WTC11 (cell line): Measurements from ENCODE around the gene RSPH10B2. TPM values are rescaled to one million over a fixed set of nuclear protein-coding genes. Genes with fewer than 3 reads are reported as not detected.
A peak's percentile ranks its signal among the peaks of the same experiment; 100 is the strongest.

ENCODE experiments used
- ATAC-seq: fragments of 200-7000 bp; cut with Tn5 transposase; 2 replicates; pipeline ENCODE4 v1.10.0; 2021; ENCODE audit warnings: mild to moderate bottlenecking, moderate library complexity
- CTCF ChIA-PET: fragments of 300-600 bp; sonication (Branson Sonifier 250); formaldehyde crosslinking; loops from one replicate; lab custom pipeline; 2021; ENCODE audit warnings: antibody characterized with exemption; lab: Charles Lee
- POLR2A ChIA-PET: fragments of 350-600 bp; sonication (Branson Sonifier 250); formaldehyde crosslinking; loops from one replicate; lab custom pipeline; 2021; ENCODE audit warnings: antibody characterized with exemption; lab: Charles Lee
- DNase-seq: peaks from one replicate; pipeline ENCODE4 v3.0.0; 2021; ENCODE audit warnings: low spot score
- H3K27ac Mint-ChIP-seq: 2 replicates; pipeline ENCODE4 v1.8.0; 2021; ENCODE audit warnings: mixed read lengths
- H3K27me3 Mint-ChIP-seq: 2 replicates; pipeline ENCODE4 v1.8.0; 2021; ENCODE audit warnings: low read depth, mild to moderate bottlenecking, moderate library complexity, mixed read lengths
- H3K36me3 Mint-ChIP-seq: 2 replicates; pipeline ENCODE4 v1.8.0; 2021; ENCODE audit warnings: mixed read lengths
- H3K4me1 Mint-ChIP-seq: 2 replicates; pipeline ENCODE4 v1.8.0; 2022; ENCODE audit warnings: mixed read lengths
- H3K4me3 Mint-ChIP-seq: 2 replicates; pipeline ENCODE4 v1.8.0; 2021; ENCODE audit warnings: mild to moderate bottlenecking, moderate library complexity, mixed read lengths
- H3K9me3 Mint-ChIP-seq: 2 replicates; pipeline ENCODE4 v1.8.0; 2021; ENCODE audit warnings: mixed read lengths
- CREM ChIP-seq: sonication (generic); formaldehyde crosslinking; IDR thresholded peaks from 2 replicates; pipeline ENCODE4 v1.8.1; 2022; ENCODE audit warnings: mild to moderate bottlenecking, missing genetic modification reagents, moderate library complexity
- E2F4 ChIP-seq: sonication (generic); formaldehyde crosslinking; IDR thresholded peaks from 2 replicates; pipeline ENCODE4 v1.8.1; 2022; ENCODE audit warnings: low read depth, mild to moderate bottlenecking, moderate library complexity, missing genetic modification reagents, borderline replicate concordance
- EMX1 ChIP-seq: fragments of 250-450 bp; sonication (Bioruptor Pico); IDR thresholded peaks from 2 replicates; pipeline ENCODE4 v1.8.0; 2021; ENCODE audit warnings: mild to moderate bottlenecking
- ETV6 ChIP-seq: sonication (generic); formaldehyde crosslinking; IDR thresholded peaks from 2 replicates; pipeline ENCODE4 v1.8.1; 2022; ENCODE audit warnings: mild to moderate bottlenecking, missing genetic modification reagents
- FOXK1 ChIP-seq: sonication (generic); formaldehyde crosslinking; IDR thresholded peaks from 2 replicates; pipeline ENCODE4 v1.8.0; 2022; ENCODE audit warnings: mild to moderate bottlenecking, moderate library complexity, missing genetic modification reagents
- GABPB1 ChIP-seq: sonication (generic); formaldehyde crosslinking; IDR thresholded peaks from 2 replicates; pipeline ENCODE4 v1.8.1; 2023; ENCODE audit warnings: mild to moderate bottlenecking, missing genetic modification reagents
- HMGA2 ChIP-seq: fragments of 250-450 bp; sonication (Bioruptor Pico); IDR thresholded peaks from 2 replicates; pipeline ENCODE4 v1.4.0; 2021; ENCODE audit warnings: mild to moderate bottlenecking, moderate library complexity
- IRF1 ChIP-seq: sonication (generic); formaldehyde crosslinking; IDR thresholded peaks from 2 replicates; pipeline ENCODE4 v1.8.0; 2023; ENCODE audit warnings: missing genetic modification reagents
- IRF2 ChIP-seq: sonication (generic); formaldehyde crosslinking; IDR thresholded peaks from 2 replicates; pipeline ENCODE4 v1.8.0; 2022; ENCODE audit warnings: low read depth, missing genetic modification reagents, borderline replicate concordance
- MAX ChIP-seq: sonication (generic); formaldehyde crosslinking; IDR thresholded peaks from 2 replicates; pipeline ENCODE4 v1.8.0; 2022; ENCODE audit warnings: mild to moderate bottlenecking, missing genetic modification reagents
- MYBL2 ChIP-seq: sonication (generic); formaldehyde crosslinking; IDR thresholded peaks from 2 replicates; pipeline ENCODE4 v1.8.1; 2023; ENCODE audit warnings: mild to moderate bottlenecking, moderate library complexity, missing genetic modification reagents
- NFATC4 ChIP-seq: fragments of 250-450 bp; sonication (Bioruptor Pico); IDR thresholded peaks from 2 replicates; pipeline ENCODE4 v1.9.0; 2021; ENCODE audit warnings: mild to moderate bottlenecking
- NFE2L1 ChIP-seq: sonication (generic); formaldehyde crosslinking; IDR thresholded peaks from 2 replicates; pipeline ENCODE4 v1.8.1; 2023; ENCODE audit warnings: missing genetic modification reagents
- OVOL2 ChIP-seq: fragments of 250-450 bp; sonication (Bioruptor Pico); IDR thresholded peaks from 2 replicates; pipeline ENCODE4 v1.9.0; 2021; ENCODE audit warnings: mild to moderate bottlenecking, borderline replicate concordance
- SMAD3 ChIP-seq: sonication (generic); formaldehyde crosslinking; IDR thresholded peaks from 2 replicates; pipeline ENCODE4 v1.8.0; 2022; ENCODE audit warnings: missing genetic modification reagents, mild to moderate bottlenecking, borderline replicate concordance
- SMAD4 ChIP-seq: sonication (generic); formaldehyde crosslinking; IDR thresholded peaks from 2 replicates; pipeline ENCODE4 v1.8.0; 2022; ENCODE audit warnings: mild to moderate bottlenecking, missing genetic modification reagents
- SP1 ChIP-seq: sonication (generic); formaldehyde crosslinking; conservative IDR thresholded peaks from 2 replicates; pipeline ENCODE4 v1.8.1; 2022; ENCODE audit warnings: missing genetic modification reagents
- TCF7 ChIP-seq: sonication (generic); formaldehyde crosslinking; IDR thresholded peaks from 2 replicates; pipeline ENCODE4 v1.8.0; 2022; ENCODE audit warnings: mild to moderate bottlenecking, low read depth, missing genetic modification reagents, moderate library complexity
- TEAD1 ChIP-seq: sonication (generic); formaldehyde crosslinking; IDR thresholded peaks from 2 replicates; pipeline ENCODE4 v1.8.0; 2022; ENCODE audit warnings: mild to moderate bottlenecking, missing genetic modification reagents
- ZNF138 ChIP-seq: sonication (generic); formaldehyde crosslinking; conservative IDR thresholded peaks from 2 replicates; pipeline ENCODE4 v1.8.1; 2022; ENCODE audit warnings: mild to moderate bottlenecking, moderate library complexity, missing genetic modification reagents
- ZNF219 ChIP-seq: sonication (generic); formaldehyde crosslinking; IDR thresholded peaks from 2 replicates; pipeline ENCODE4 v1.8.0; 2023; ENCODE audit warnings: missing genetic modification reagents, mild to moderate bottlenecking, borderline replicate concordance
- total RNA-seq: library from RNA; stranded (reverse); gene quantifications from 3 replicates; pipeline ENCODE4 v1.2.3, GENCODE V29; 2021
- TF ChIP-seq, protein P1 (sequence below): sonication (generic); formaldehyde crosslinking; IDR thresholded peaks from 2 replicates; pipeline ENCODE4 v1.8.0; 2023; ENCODE audit warnings: missing genetic modification reagents, mild to moderate bottlenecking, borderline replicate concordance
- TF ChIP-seq, protein P2 (sequence below): sonication (generic); formaldehyde crosslinking; IDR thresholded peaks from 2 replicates; pipeline ENCODE4 v1.8.0; 2022; ENCODE audit warnings: mild to moderate bottlenecking, missing genetic modification reagents
- TF ChIP-seq, protein P3 (sequence below): sonication (generic); formaldehyde crosslinking; IDR thresholded peaks from 2 replicates; pipeline ENCODE4 v1.8.0; 2022; ENCODE audit warnings: missing genetic modification reagents

The RSPH10B2 gene
- total RNA-seq, 1 experiment from 2014 or later = 0.44 TPM

GRCh38 chr7:6729492-6730342 is 24.2 kb upstream of the RSPH10B2 start:
- POLR2A ChIA-PET = interaction anchor here (1.0 kb wide), 1 partner anchor 23 kb away, joined by 3 read pairs; the partner anchor contains the start of gene ZNF12
- DNase-seq = peak; percentile 96
- CTCF ChIA-PET = no interaction called here
- Mint-ChIP-seq H3K27me3 (no peaks in the 10 kb centered on the region; the same call in none of the 2 replicates), H3K27ac (peak overlapping the region; percentile 95), H3K9me3 (no peaks in the 10 kb centered on the region), H3K4me3 (peak overlapping the region; percentile 92), H3K4me1 (peaks cover 9% of the 10 kb centered on the region), H3K36me3 (peaks cover 24% of the 10 kb centered on the region)
- ATAC-seq = peak; percentile 99
- peak; percentile 66; the same call in 1 of the 2 replicates for TF ChIP-seq NFE2L1 (CRISPR knock-in tag)
- no peak for TF ChIP-seq IRF1 (CRISPR knock-in tag)
- TF ChIP-seq SMAD4 (CRISPR knock-in tag) = 0 out of 2 replicates have a peak, but pooled peaks have one; percentile 24
- peak; percentile 68; the same call in 1 of the 2 replicates for TF ChIP-seq ETV6 (CRISPR knock-in tag)
- TF ChIP-seq MYBL2 (CRISPR knock-in tag) = peak; percentile 79; the same call in 1 of the 2 replicates
- TF ChIP-seq EMX1 = no peak
- TF ChIP-seq CREM (CRISPR knock-in tag) = peak; percentile 59
- TF ChIP-seq ZNF219 = no peak
- peak; percentile 61; the same call in 1 of the 2 replicates for TF ChIP-seq GABPB1 (CRISPR knock-in tag)
- no peak for TF ChIP-seq IRF2 (CRISPR knock-in tag)
- TF ChIP-seq, protein P1, sequence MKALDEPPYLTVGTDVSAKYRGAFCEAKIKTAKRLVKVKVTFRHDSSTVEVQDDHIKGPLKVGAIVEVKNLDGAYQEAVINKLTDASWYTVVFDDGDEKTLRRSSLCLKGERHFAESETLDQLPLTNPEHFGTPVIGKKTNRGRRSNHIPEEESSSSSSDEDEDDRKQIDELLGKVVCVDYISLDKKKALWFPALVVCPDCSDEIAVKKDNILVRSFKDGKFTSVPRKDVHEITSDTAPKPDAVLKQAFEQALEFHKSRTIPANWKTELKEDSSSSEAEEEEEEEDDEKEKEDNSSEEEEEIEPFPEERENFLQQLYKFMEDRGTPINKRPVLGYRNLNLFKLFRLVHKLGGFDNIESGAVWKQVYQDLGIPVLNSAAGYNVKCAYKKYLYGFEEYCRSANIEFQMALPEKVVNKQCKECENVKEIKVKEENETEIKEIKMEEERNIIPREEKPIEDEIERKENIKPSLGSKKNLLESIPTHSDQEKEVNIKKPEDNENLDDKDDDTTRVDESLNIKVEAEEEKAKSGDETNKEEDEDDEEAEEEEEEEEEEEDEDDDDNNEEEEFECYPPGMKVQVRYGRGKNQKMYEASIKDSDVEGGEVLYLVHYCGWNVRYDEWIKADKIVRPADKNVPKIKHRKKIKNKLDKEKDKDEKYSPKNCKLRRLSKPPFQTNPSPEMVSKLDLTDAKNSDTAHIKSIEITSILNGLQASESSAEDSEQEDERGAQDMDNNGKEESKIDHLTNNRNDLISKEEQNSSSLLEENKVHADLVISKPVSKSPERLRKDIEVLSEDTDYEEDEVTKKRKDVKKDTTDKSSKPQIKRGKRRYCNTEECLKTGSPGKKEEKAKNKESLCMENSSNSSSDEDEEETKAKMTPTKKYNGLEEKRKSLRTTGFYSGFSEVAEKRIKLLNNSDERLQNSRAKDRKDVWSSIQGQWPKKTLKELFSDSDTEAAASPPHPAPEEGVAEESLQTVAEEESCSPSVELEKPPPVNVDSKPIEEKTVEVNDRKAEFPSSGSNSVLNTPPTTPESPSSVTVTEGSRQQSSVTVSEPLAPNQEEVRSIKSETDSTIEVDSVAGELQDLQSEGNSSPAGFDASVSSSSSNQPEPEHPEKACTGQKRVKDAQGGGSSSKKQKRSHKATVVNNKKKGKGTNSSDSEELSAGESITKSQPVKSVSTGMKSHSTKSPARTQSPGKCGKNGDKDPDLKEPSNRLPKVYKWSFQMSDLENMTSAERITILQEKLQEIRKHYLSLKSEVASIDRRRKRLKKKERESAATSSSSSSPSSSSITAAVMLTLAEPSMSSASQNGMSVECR (CRISPR knock-in tag) = peak; percentile 74; the same call in 1 of the 2 replicates
- TF ChIP-seq TEAD1 = peak; percentile 53; the same call in 1 of the 2 replicates
- TF ChIP-seq MAX (CRISPR knock-in tag) = peak; percentile 77
- no peak for TF ChIP-seq SMAD3 (CRISPR knock-in tag)
- TF ChIP-seq OVOL2 = no peak
- peak; percentile 57; the same call in 1 of the 2 replicates for TF ChIP-seq E2F4 (CRISPR knock-in tag)
- TF ChIP-seq, protein P2, sequence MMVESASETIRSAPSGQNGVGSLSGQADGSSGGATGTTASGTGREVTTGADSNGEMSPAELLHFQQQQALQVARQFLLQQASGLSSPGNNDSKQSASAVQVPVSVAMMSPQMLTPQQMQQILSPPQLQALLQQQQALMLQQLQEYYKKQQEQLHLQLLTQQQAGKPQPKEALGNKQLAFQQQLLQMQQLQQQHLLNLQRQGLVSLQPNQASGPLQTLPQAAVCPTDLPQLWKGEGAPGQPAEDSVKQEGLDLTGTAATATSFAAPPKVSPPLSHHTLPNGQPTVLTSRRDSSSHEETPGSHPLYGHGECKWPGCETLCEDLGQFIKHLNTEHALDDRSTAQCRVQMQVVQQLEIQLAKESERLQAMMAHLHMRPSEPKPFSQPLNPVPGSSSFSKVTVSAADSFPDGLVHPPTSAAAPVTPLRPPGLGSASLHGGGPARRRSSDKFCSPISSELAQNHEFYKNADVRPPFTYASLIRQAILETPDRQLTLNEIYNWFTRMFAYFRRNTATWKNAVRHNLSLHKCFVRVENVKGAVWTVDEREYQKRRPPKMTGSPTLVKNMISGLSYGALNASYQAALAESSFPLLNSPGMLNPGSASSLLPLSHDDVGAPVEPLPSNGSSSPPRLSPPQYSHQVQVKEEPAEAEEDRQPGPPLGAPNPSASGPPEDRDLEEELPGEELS (CRISPR knock-in tag) = no peak
- TF ChIP-seq, protein P3, sequence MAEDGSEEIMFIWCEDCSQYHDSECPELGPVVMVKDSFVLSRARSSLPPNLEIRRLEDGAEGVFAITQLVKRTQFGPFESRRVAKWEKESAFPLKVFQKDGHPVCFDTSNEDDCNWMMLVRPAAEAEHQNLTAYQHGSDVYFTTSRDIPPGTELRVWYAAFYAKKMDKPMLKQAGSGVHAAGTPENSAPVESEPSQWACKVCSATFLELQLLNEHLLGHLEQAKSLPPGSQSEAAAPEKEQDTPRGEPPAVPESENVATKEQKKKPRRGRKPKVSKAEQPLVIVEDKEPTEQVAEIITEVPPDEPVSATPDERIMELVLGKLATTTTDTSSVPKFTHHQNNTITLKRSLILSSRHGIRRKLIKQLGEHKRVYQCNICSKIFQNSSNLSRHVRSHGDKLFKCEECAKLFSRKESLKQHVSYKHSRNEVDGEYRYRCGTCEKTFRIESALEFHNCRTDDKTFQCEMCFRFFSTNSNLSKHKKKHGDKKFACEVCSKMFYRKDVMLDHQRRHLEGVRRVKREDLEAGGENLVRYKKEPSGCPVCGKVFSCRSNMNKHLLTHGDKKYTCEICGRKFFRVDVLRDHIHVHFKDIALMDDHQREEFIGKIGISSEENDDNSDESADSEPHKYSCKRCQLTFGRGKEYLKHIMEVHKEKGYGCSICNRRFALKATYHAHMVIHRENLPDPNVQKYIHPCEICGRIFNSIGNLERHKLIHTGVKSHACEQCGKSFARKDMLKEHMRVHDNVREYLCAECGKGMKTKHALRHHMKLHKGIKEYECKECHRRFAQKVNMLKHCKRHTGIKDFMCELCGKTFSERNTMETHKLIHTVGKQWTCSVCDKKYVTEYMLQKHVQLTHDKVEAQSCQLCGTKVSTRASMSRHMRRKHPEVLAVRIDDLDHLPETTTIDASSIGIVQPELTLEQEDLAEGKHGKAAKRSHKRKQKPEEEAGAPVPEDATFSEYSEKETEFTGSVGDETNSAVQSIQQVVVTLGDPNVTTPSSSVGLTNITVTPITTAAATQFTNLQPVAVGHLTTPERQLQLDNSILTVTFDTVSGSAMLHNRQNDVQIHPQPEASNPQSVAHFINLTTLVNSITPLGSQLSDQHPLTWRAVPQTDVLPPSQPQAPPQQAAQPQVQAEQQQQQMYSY = no peak
- peak; percentile 45; the same call in 1 of the 2 replicates for TF ChIP-seq SP1 (CRISPR knock-in tag)
- no peak for TF ChIP-seq HMGA2 (CRISPR knock-in tag)
- TF ChIP-seq FOXK1 (CRISPR knock-in tag) = peak; percentile 66
- peak; percentile 67; the same call in 1 of the 2 replicates for TF ChIP-seq TCF7 (CRISPR knock-in tag)
- no peak for TF ChIP-seq ZNF138 (CRISPR knock-in tag)
- TF ChIP-seq NFATC4 = no peak
